Esophagus squamous epithelium (tissue), 5 donors: ENCODE measurements around the gene CTDP1. TPM values are rescaled to one million over a fixed set of nuclear protein-coding genes. Genes with fewer than 3 reads are reported as not detected.
"Not testable (repeated sequence)": the region's sequence is repeated elsewhere in the genome, so short reads cannot be mapped to it uniquely, and the experiment has no call there.

Experiments used
- DNase-seq: peaks from one replicate; lab custom pipeline; 2025; lab: John Stamatoyannopoulos, UW
- H3K27ac ChIP-seq, 4 donors: fragments of 200-600 bp; sonication (generic); one replicate each; pipeline ENCODE4 v1.5.1; 2016 to 2019; ENCODE audit warnings: mild to moderate bottlenecking in 1 of 4
- H3K27me3 ChIP-seq, 4 donors: fragments of 200-600 bp; sonication (generic); 1 replicate in 3 of 4; 2 replicates in 1 of 4; pipeline versions ENCODE4 v1.5.1 to v1.6.0; 2017 to 2021; ENCODE audit warnings: antibody characterized with exemption in 1 of 4
- H3K36me3 ChIP-seq, 3 donors: fragments of 200-600 bp; sonication (generic); one replicate each; pipeline ENCODE4 v1.5.1; 2016 to 2019
- H3K4me1 ChIP-seq, 3 donors: fragments of 200-600 bp; sonication (generic); one replicate each; pipeline ENCODE4 v1.5.1; 2017 to 2019
- H3K4me3 ChIP-seq, 4 donors: fragments of 200-600 bp; sonication (generic); 1 replicate in 3 of 4; 2 replicates in 1 of 4; pipeline ENCODE4 v1.5.1; 2016 to 2019; ENCODE audit warnings: mild to moderate bottlenecking in 2 of 4, moderate library complexity in 1 of 4
- H3K9me3 ChIP-seq, 3 donors: fragments of 200-600 bp; sonication (generic); one replicate each; pipeline ENCODE4 v1.5.1; 2016 to 2019
- CTCF ChIP-seq, 6 experiments: fragments of 450-650 bp in 4 of 6; fragments of 200-600 bp in 2 of 6; sonication (generic) in 2 of 6; IDR thresholded peaks; one replicate each; pipeline ENCODE4 v1.5.1; 2016 to 2019; ENCODE audit warnings: antibody characterized with exemption in 6 of 6, mild to moderate bottlenecking in 4 of 6, moderate library complexity in 4 of 6
- POLR2A ChIP-seq, 4 donors: fragments of 450-650 bp; IDR thresholded peaks; one replicate each; pipeline ENCODE4 v1.6.1; 2017; ENCODE audit warnings: antibody characterized with exemption in 4 of 4, mild to moderate bottlenecking in 4 of 4, moderate library complexity in 3 of 4
- WGBS, 2 donors: methylation state at CpG; one replicate each; pipeline ENCODE4 v1.1.5; 2018; 5-methylcytosine and 5-hydroxymethylcytosine counted together
- intact Hi-C: fragments of 100-400 bp; cut with DNase I; formaldehyde crosslinking; loops from one replicate; pipeline ENCODE4 v1.15.0; 2022
- total RNA-seq, 4 donors: library from RNA; depleted of rRNA; stranded (reverse); fragments of >200 nt; gene quantifications; one replicate each; pipeline ENCODE4 v1.1.0, GENCODE V29; 2016
- donor health status: DM: yes; HTN: yes; CAD: no.

The CTDP1 gene
- total RNA-seq, 4 donors from 2014 or later = 10.5 to 17.1 (median 15.5) TPM

- peaks cover 0 to 97% (median 12%) of the 10 kb centered on the region in 3 donors for H3K36me3 ChIP-seq
- no peak for TF ChIP-seq CTCF (IDR thresholded peaks at IDR 0.05)
- no peak for TF ChIP-seq POLR2A (IDR thresholded peaks at IDR 0.05)
- no peaks in the 10 kb centered on the region for H3K4me1 ChIP-seq
- H3K9me3 ChIP-seq = peaks cover 0 to 39% (median 14%) of the 10 kb centered on the region in 3 donors
- intact Hi-C loops = no loop called here
- no peak overlapping the region for H3K4me3 ChIP-seq
- no peak overlapping the region for H3K27ac ChIP-seq
- no peak for DNase-seq
- WGBS, 2 donors = 89 to 90% methylated on average over 11 to 19 of the region's 24 CpGs
- no peaks in the 10 kb centered on the region for H3K27me3 ChIP-seq
Measured at GRCh38 chr18:79736846-79737245, 57.2 kb downstream of the CTDP1 start.

DNA sequence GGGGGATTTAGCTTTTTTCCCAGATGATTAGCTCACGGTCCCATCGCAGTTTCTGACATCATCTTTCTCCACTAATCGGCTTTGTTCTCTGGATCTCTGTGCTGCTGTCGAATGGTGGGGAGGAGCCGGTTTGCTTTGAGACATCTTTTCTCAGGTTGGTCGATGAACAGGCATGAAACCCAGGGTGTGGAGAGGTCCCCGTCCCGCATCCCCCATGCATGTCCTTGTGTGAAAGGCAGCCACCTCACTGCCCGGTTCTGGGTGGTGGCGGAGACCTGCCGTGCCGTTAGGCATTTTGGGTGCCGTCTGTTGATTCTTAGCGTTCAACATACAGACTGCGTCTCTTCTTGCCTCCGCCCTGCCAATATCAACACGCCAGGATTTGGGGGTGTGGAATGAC, 57.8 kb downstream of the CTDP1 start:
- 88 to 96% methylated on average over 15 to 17 of the region's 17 CpGs for WGBS, 2 donors
- H3K36me3 ChIP-seq = peaks cover 0 to 97% (median 12%) of the 10 kb centered on the region in 3 donors
- no peak for DNase-seq

GRCh38 chr18:79738041-79738461, 58.4 kb downstream of the CTDP1 start:
- H3K36me3 ChIP-seq = peaks cover 0 to 97% (median 12%) of the 10 kb centered on the region in 3 donors
- no peak overlapping the region for H3K4me3 ChIP-seq
- no peaks in the 10 kb centered on the region for H3K27me3 ChIP-seq
- no peak for TF ChIP-seq CTCF (IDR thresholded peaks at IDR 0.05)
- no peak for TF ChIP-seq POLR2A (IDR thresholded peaks at IDR 0.05)
- peaks cover 0 to 27% (median 4%) of the 10 kb centered on the region in 3 donors for H3K9me3 ChIP-seq
- no peak for DNase-seq
- H3K4me1 ChIP-seq = no peaks in the 10 kb centered on the region
- H3K27ac ChIP-seq = no peak overlapping the region
- WGBS, 2 donors = 92 to 100% methylated on average over 5 to 6 of the region's 20 CpGs
- intact Hi-C loops = no loop called here

More for the DNA sequence above, 57.8 kb downstream of the CTDP1 start:
- Histone ChIP-seq H3K4me1 (no peaks in the 10 kb centered on the region), H3K27ac (no peak overlapping the region), H3K9me3 (peaks cover 0 to 33% (median 10%) of the 10 kb centered on the region in 3 donors), H3K27me3 (no peaks in the 10 kb centered on the region), H3K4me3 (no peak overlapping the region)
- TF ChIP-seq POLR2A (IDR thresholded peaks at IDR 0.05) (no peak), CTCF (IDR thresholded peaks at IDR 0.05) (no peak)
- intact Hi-C loops = no loop called here

DNA sequence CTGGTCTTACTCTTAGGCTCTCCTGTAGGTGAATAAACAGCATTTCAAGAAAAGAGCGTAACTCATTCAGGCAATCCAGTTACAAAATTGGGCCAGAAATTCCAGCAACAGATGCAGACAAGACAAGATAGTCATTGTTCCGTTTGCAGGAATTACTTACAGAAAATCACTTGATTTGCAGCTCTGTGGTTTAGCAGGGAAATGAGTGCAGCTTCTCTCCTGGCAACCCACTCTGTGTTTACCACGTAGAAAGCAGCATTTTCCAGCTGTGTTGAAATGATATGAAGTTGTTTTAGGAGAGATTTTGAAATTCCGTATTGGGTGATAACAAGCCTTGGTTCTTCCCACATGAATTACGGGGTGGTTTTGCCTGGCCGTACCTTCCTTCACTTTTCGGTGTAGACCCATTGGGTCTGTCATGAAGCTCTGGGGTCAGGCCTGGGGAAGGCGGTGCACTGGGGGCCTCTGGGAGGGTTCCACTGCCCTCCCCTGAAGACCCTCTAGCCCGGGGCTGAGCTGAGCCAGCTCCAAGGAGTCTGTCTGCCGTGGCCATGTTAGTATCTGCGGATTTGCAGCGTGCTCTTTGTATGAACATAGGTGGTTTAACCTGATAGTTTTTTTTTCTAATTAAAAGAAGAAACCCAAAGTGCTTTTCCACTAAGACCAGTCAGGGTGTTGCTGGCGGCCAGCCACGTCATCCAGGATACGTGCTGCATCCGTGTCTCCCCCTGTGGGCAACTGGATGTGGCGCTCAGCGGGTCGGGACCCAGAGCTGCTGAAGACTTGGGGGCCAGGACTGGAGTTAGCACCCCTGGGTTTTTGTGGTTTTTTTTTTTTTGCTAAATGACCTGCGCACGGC, 59.2 kb downstream of the CTDP1 start:
- TF ChIP-seq POLR2A (IDR thresholded peaks at IDR 0.05) (no peak), CTCF (IDR thresholded peaks at IDR 0.05) (no peak)
- no peak overlapping the region for H3K27ac ChIP-seq
- H3K36me3 ChIP-seq = peaks cover 0 to 97% (median 12%) of the 10 kb centered on the region in 3 donors
- intact Hi-C loops = no loop called here
- no peaks in the 10 kb centered on the region for H3K4me1 ChIP-seq
- no peak for DNase-seq
- H3K4me3 ChIP-seq = no peak overlapping the region
- H3K27me3 ChIP-seq = no peaks in the 10 kb centered on the region
- WGBS, 2 donors = 88 to 94% methylated on average over 16 to 18 of the region's 21 CpGs
- H3K9me3 ChIP-seq = peaks cover 0 to 19% (median 0%) of the 10 kb centered on the region in 3 donors

- H3K27ac ChIP-seq = no peak overlapping the region
- no peaks in the 10 kb centered on the region for H3K27me3 ChIP-seq
- WGBS, 2 donors = 88 to 94% methylated on average over 3 to 10 of the region's 15 CpGs
Measured at GRCh38 chr18:79739440-79739778, 59.8 kb downstream of the CTDP1 start.

GRCh38 chr18:79740047-79740446, 60.4 kb downstream of the CTDP1 start:
- H3K9me3 ChIP-seq, intact Hi-C loops, DNase-seq, H3K4me3 ChIP-seq, H3K4me1 ChIP-seq, H3K27ac ChIP-seq, H3K27me3 ChIP-seq: not testable (repeated sequence)
- peaks cover 0 to 95% (median 12%) of the 10 kb centered on the region in 3 donors for H3K36me3 ChIP-seq
- WGBS, 2 donors = 92 to 93% methylated on average over 6 to 9 of the region's 27 CpGs

More at GRCh38 chr18:79739440-79739778, 59.8 kb downstream of the CTDP1 start:
- peaks cover 0 to 13% (median 0%) of the 10 kb centered on the region in 3 donors for H3K9me3 ChIP-seq
- intact Hi-C loops = no loop called here
- no peaks in the 10 kb centered on the region for H3K4me1 ChIP-seq
- peaks cover 0 to 97% (median 12%) of the 10 kb centered on the region in 3 donors for H3K36me3 ChIP-seq
- no peak for DNase-seq
- no peak overlapping the region for H3K4me3 ChIP-seq
- TF ChIP-seq POLR2A (IDR thresholded peaks at IDR 0.05) (no peak), CTCF (IDR thresholded peaks at IDR 0.05) (no peak)
